Activated T-helper 1 cell treated with Interleukin-2 at 50 U/mL for 16 hours (primary cell): ENCODE data around the gene LRP8.

Experiments
- DNase-seq: peaks from one replicate; pipeline ENCODE4 v3.0.0-alpha.2; 2020; ENCODE audit warnings: low read depth

Gene LRP8

DNA sequence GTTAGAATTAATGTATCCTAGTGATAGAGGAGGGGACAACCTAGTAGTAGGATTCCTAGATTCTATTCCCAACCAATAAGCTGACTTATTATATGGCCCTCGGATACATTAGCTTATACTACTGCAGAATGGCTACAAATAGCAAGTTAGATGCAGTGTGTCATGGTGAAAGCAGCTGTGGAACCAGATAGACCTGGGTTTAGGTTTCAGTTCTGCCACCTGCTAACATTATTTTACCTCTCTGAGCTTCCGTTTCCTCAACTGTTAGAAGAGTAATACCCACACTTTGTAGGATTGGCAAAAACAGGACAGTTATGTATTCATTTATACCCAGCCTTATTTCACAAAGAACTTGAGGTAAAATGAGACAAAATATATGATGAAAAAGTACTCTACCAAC is 67.9 kb downstream of the LRP8 start:
- DNase-seq = no peak

DNA sequence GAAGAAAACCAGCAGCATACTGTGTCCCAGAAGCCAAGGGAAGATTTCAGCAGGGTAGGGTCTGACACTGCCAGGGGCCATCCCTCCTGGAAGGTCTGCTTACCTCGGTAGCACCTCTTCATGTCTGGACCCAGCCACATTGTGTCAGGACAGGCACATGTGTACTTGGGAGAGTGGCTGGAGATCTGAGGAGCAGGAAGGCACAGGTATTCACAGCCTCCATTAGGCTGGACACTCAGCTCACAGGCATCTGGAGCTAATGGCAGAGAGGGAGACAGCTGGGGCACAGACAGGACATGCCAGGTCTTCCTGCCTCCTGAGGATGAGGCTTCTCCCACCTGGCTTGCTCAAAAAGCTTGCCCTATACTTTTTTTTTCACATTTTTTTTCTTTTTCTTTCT is 69.7 kb downstream of the LRP8 start:
- DNase-seq = no peak

DNA sequence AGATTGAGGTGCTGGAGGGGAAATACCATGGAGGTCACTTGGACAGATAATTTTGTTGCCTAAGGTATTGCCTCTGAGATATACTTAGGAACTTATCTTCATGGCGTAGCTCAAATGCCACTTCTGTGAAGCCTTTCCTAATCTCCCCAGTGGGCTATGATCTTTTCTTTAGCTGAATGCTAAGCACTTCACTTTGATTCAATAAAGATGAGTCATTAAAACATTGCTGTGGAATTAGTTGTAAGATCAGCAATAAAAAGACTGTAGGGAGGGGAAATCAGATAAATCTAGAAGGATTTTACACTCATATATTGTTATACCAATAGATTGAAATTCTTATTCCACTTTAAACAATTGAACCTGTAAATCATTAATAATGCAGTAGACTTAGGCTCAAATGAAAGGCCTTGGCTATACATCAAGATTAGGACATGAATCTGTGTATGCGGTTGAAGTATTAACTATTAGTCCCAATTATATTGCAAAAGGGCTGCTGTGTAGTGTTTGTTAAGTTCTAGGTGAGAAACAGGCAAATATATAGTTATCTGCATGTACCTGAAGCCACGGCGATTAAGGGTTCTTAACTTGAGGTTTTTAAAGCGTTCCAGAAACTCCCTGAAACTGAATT is 70.3 kb downstream of the LRP8 start:
- no peak for DNase-seq

DNA sequence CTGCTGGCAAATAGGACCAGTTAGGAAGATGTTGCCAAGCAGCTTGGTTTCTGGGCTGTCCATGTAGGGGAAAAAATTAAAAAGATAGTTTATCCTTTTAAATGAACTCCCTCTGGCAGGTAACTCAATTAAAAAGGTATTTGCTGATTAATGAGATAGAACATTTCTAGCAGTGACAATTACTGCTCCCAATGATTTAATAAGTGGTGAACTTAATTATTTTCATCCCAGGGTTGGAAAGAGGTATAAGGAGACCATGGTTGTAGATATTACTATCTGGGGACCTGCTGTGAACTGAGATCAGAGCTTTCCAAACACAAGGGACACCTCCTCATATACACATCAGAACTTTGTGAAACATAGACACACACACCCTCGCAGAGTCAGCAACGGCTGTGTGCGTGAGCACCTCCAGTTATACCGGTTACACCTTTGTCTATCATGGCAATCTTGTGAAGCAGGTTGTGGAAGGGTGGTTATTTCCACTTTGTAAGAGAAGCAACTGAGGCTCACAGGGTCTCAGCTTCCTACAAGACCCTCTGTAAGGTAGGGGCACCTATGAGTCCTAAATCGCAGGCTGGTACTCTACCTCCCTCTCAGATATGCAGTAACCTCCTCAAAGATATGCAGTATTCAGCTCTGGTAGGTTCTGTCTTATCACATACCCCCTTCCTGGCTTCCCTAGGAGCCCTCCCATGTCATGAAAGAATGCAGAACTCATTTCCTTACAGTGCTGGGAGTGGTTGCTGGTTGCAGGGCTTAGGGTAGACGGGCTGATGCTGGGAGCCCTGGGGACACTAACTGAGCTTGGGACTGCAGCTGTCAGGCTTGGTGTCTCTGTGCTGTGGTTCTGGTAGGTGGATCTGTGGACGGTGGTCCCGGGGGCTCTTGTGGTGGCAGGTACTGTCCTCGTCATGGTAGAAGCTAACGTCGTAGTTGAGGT is 71.1 kb downstream of the LRP8 start:
- no peak for DNase-seq

DNA sequence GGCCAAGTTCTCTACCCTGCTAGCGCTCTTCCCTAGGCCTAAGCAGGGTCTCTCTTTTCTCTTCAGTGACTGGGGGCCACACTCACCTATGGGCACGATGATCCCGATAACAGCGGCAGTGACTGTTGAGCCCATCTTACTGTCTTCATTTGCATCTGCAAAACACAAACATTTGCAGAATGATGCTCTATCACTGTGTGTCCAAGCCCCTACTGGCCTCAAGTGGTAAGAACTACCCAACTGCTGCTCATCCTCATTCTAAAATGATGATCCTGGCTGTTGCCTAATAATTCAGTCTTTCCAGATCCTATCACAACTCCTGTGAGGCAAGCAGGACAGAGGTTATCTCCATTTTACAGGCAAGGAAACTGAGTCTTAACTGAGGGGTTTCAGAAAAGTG is 72.8 kb downstream of the LRP8 start:
- DNase-seq = no peak

DNA sequence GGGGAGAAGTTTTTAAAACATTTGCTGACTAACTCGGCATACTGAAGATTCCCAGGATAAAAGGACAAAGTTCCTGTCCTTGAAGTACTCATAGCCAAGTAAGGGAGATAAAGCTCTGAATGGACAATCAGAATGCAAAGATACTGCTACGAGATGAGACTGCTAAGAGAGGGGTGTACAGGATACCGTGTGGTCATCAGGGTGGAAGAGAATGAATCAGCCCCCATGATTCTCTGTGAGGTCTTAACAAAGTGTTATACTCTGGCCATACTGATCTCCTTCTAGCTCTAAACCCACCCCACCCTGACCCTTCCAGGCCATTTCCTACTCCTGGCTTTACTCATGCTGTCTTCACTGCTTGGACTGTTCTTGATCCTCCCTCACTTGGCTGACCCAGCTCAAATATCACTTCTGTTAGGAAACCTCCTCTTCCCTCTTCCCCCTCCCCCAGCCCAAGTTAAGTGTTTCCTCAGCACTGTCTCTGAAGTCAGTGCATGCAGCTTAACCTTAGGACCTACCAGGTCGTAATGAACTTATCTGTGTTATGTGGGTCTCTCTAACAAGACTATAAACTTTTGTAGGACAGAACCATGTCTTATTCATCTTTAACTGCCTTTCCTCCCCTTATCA is 73.7 kb downstream of the LRP8 start:
- DNase-seq = no peak

DNA sequence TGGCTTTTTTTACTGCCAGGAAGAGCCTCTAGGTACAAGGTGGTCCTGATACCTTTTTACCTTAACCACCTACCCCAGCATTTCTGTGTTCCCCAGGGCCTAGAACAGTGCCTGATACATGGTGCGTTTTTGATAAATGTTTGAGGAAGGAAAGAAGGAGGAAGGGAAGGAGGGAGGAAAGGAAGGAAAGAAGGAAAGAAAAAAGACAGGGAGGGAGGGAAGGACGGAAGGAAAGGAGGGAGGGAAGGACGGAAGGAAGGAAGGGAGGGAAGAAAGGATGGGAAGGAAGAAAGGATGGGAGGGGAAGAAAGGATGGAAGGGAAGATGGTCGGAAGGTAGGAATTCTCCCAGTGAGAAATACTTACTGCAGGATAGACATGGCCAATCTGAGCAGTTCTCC is 77.5 kb downstream of the LRP8 start:
- no peak for DNase-seq

DNA sequence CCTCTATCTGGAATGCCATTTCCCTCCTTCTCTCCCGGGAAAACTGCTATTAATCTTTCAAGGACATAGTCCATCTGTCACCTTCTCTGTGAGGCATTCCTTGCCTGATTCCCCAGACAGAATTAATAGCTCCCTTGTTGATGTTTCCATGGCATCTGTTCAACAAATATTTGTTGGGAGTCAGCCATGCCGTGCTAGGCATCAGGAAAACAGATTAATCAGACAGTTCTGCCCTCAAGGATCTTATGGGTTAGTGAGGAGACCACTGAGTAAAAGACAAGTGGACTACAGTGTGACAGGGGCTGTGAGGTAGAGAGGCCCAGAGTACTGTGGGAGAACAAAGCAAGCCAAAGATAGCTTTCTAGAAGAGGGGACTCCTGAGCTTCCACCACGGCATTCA is 78.2 kb downstream of the LRP8 start:
- no peak for DNase-seq

DNA sequence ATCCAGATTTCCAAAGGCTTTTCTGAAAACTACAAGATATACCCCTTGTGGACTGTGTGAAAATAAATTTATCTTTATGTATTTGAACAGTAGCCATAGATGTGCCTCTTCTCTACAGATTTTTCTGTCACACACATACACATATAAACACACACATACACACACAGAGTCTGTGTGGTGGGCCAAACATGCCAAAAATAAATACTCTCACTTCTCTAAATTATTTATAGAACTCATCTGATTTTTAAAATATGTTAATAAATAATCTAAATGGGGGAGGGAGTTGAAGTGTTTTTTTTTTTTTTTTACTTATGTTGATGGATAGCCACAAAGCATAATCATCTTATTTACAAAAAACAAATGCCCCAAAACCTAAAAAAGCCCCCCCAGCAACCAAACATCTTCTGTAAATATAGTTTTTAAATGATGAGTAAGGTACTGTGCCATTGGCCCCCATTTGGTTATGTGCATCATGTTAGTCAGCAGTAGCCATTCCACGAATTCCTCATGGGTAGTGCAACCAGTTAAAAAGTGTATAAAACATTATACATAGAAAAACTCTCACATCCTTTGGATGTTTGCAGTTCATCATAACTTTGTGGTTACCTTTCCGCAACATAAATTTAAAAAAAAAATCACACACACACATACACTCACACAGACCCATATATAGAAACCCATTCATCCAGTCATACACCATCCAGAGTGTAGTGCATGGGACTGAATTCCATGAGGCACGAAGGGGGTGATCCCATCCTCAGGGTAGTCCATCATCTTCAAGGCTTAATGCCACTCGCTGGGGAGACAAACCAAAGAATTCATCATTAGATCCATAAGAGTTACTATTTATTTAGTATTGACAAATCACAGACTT is 81.4 kb downstream of the LRP8 start:
- no peak for DNase-seq

DNA sequence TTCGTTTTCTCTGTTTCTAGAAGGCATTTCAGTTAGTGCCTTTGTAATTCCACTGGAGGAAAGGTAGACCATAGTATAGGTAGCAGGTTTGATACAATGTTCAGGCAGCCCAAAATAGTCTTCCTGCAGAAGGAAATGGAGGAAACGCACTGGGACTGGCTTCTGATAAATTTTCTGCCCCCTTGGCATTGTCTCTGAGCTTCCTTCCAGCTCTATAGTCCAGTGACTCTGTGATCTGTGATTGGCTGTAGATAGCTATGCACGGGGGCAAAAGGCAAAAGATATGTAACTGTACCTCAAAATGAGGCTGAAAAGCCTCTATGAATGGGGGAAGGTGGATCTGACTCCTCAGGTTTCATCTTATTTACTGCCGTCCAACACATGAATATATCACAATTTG is 83.7 kb downstream of the LRP8 start:
- no peak for DNase-seq

DNA sequence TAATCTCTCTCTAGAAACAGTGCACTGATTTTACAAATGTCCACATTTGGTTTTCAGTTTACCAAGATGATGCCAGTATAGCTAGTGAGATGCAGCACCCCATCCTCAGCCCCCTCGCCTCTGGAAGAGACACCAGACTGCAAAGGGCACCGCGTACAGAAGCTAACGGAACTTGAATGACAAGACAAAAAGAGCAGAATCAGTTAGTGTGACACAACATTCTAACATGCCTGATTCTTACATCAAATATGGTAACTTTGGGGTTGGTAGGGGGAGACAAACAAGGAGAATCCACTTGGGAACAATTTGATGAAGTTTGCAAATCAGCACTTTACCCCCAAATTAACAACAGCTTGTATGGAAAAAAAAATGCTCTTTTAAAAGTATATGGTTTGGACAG is 85.5 kb downstream of the LRP8 start:
- DNase-seq = no peak

DNA sequence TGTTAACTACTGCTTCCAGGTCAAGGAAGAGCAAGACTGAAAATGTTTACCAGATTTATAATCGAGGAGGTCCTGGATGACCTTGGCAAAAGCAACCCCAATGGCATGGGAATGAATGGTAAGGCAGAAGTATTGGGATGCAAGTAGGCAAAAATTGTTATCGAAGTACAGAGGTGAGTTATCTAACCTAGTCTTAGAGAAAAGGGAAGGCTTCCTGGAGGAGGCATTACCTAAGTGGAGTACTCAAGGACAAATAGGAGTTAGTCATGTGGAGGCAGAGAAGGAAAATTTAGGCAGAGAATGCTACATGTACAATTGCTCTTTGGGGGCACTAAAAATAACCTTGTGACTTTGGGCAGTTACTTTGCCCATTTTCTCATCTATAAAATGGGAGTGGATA is 86.0 kb downstream of the LRP8 start:
- DNase-seq = no peak

DNA sequence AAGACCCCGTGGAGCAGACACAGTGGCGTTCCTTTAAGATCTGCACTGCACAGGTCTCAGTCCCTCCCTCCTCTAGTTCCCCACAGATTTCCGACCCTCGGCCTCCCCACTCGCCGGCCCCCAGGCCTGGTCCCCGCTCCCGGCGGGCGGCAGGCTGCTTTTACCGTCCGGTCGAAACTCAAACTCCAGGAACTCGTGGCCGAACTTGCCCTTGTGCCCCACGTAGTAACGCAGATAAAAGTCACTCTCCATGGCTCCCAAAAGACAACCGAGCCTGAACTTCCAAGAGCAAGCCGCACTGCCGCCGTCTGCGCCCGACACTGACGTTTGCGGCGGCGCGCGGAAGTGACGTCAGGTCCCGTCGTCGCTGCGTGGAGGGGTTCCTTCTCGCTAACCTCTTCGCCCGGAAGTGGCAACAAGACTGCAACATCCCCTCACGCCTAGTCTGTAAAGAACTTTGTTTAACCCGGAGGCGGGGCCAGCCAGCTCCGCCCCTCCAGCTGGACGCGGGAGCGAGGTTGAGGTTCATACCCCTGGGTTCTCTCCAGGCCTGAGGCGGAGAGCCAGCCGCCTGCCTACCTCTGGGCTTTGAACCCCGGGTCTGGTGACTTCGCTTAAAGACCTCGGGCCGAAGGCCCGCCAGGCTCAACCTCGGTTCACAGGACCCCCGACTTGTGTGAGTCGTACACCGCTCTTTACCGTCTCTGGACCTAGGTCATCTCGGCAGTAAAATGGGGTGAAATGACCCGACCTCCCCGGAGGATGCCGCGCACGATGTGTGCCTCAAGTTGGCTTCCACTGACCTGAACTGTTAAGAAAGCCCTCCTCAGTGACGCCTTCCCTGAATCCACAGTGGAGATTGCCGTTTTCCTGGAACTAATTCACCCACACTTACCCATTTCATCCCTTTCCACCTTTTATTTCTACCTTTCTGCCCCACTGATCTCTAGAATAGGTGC is 89.4 kb downstream of the LRP8 start, which contains the start of gene MAGOH:
Gene MAGOH, minus strand, starts transcription at position 322 of the 959 bp plus-strand sequence. Its CDS starts 70 bp downstream, at position 252.
- peak; percentile 90 for DNase-seq

DNA sequence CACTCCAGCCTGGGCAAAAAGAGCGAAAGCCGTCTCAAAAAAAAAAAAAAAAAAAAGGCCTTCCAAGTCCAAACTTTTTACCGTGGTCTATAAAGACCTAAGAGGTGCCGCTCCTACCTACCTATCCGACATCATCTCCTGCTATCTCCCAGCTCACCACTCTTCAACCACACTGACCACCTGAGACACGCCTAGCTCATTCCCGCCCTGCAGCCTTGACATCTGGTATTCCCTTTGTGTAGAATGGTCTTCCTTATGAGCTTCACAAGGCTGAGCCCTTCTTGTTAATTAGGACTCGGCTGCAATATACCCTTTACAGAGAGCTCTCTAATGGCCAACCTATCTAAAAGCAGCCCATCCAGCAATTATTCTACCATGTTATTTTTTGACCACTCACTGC is 90.2 kb downstream of the LRP8 start:
- DNase-seq = no peak

DNA sequence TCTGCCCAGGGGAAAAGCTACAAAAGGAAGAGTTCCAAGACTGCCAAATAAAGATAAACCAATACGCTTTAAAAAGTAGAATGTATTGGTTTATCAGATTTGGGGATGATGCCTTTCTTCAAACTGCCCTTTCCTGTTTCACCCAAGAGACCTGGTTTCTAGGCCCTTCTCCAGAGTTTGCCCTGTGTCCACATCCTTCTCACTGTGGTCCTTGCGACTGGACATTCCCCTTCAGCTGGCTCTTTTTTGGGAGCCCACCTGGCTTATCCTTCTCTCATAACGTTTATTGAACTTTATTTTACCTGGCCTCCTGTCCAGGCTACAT is 106.9 kb downstream of the LRP8 start:
- DNase-seq = no peak

DNA sequence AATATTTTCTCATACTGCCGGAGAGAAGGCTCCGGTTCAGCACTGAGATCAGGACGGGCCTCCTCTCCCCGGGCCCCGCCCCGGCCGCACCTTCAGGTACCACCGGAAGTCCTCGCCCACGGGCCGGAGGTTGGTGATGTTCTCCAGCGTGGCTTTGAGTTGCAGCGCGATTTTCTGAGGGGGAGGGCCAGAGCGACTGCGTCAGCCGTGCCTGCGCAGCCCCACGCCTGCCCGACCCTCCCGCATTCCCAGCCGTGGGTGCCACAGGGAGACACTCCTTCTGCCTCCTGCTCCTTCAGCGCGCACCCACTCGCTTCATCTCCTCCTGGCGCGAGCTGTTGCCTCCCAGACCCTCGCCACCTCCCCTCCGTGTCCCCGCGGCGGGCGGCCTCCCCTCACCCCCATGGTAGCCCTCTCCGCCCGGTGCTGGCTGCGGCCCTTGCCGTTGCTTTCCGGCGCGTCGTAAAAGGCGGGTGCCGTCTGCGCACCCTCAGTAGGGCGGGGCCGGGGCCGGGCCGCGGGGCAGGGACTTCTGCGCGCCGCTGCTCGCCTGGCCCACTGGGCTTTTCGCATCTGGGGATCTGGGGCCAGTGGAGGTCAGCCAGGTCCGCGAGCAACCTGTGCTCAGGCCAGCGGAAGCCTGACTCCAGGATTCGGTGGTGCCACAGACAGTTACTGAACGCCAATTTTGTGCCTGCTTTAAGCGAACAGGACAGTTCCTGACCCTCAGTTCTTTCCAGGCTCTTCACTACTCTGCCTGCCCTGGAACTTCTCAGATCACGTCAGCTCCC is 107.5 kb downstream of the LRP8 start, which contains the start of gene CZIB:
Gene CZIB, minus strand, starts transcription at position 464 of the 791 bp plus-strand sequence. Its CDS starts 59 bp downstream, at position 405.
- DNase-seq = peak; percentile 87

DNA sequence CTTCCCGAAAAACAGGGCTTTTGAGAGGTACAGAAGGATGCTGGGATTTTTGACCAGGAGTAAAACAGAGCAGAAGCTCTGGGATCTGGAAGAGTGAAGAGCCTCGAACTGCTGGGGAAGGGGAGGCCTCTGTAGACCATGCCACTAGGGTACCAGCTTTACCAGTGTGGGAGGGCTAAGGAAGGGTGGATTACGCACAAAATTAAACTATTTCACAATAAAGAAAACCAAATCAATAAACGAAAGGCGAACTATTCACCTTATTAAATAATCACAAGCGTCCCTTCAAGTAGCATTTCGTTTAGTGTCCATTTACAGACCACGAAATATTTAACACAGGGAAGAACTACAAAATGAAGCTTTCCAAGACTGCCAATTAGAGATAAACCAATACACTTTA is 108.2 kb downstream of the LRP8 start:
- no peak for DNase-seq

DNA sequence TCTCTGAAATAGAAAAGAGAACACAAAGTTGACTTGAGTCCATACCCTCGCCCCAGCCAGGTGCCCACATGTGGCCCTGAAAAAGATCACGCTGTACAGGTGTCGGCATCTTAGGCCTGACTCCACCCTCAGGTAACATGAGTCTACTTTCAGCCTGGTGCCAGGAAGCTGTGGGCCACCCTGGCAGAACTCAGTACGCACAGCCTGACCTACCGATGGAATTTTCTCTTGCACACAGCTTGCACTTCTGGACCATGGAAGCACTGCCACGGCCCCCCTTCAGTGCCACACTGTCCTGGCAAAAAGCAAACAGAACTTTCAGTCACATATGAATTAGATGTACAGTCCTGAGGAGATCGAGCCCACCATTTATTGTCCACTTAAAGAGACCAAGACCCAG is 109.7 kb downstream of the LRP8 start:
- no peak for DNase-seq

DNA sequence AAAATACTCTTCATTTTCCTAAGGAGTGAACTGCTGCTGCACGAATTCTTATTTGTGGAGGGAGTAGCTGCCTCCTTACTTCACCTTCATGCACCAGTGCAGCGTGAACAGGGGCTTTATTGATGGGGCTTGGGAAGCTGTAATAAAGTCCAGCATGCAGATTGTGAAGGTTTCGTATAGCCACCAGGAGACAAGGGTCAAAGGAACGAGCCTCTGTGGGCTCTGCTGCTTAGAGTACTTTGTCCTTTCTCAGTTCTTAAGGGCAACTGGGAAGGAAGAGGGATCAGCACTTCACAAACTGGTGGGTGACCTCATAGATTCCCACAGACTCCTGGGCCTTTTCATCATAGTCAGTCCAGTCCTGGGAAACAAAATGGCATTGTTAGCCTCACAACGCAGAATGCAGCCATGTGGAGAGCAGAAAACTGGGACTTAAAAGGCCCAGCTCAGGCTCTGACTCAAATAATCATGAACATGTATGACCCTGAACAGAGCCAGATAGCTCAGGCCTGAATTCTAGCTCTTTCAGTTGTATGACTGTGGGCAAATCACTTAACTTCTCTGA is 113.4 kb downstream of the LRP8 start:
- DNase-seq = no peak

DNA sequence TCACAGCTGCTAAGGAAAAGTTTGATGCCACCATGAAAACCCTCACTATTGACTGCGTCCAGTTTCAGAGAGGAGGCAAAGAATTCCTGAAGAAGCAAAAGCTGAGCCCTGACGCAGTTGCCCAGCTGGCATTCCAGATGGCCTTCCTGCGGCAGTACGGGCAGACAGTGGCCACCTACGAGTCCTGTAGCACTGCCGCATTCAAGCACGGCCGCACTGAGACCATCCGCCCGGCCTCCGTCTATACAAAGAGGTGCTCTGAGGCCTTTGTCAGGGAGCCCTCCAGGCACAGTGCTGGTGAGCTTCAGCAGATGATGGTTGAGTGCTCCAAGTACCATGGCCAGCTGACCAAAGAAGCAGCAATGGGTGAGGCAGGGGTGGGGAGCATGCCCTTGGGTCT is 116.9 kb downstream of the LRP8 start:
- DNase-seq = no peak
